Psoas muscle (tissue), 8 donors: ENCODE measurements around the gene ZNF593. TPM values are rescaled to one million over a fixed set of nuclear protein-coding genes. Genes with fewer than 3 reads are reported as not detected.
A peak's percentile ranks its signal among the peaks of the same experiment; 100 is the strongest.

Experiments used
- ATAC-seq, 4 donors: fragments of 200-7000 bp; cut with Tn5 transposase; one replicate each; pipeline ENCODE4 v1.9.1; 2020; ENCODE audit warnings: moderate library complexity in 3 of 4, mild to moderate bottlenecking in 2 of 4
- DNase-seq, 2 donors: peaks; one replicate each; pipeline ENCODE4 v3.0.0-alpha.2; 2020
- H3K27ac ChIP-seq: fragments of 200-600 bp; one replicate; pipeline ENCODE4 v1.8.0; 2022
- H3K27me3 ChIP-seq, 3 donors: fragments of 200-600 bp in 1 of 3; one replicate each; pipeline versions ENCODE4 v1.6.1 to v1.8.0; 2013 to 2022; ENCODE audit warnings: low read length in 2 of 3, mild to moderate bottlenecking in 2 of 3, moderate library complexity in 1 of 3; ENCODE audit not compliant: insufficient read depth in 3 of 3
- H3K36me3 ChIP-seq, 2 donors: fragments of 200-600 bp in 1 of 2; one replicate each; pipeline versions ENCODE4 v1.6.1 to v1.8.0; 2013 to 2022; ENCODE audit warnings: low read depth in 1 of 2, mild to moderate bottlenecking in 1 of 2, moderate library complexity in 1 of 2; ENCODE audit not compliant: insufficient read depth in 1 of 2
- H3K4me1 ChIP-seq: fragments of 200-600 bp; one replicate; pipeline ENCODE4 v1.8.0; 2022
- H3K4me3 ChIP-seq: fragments of 200-600 bp; one replicate; pipeline ENCODE4 v1.8.0; 2022; ENCODE audit warnings: mild to moderate bottlenecking
- H3K9me3 ChIP-seq: fragments of 200-600 bp; one replicate; pipeline ENCODE4 v1.8.0; 2022
- WGBS, 3 donors: extraction: QIAGEN DNeasy Blood & Tissue Kit; methylation state at CpG; one replicate each; pipeline versions ENCODE4 v1.1.6 to v1.1.7; 2013; 5-methylcytosine and 5-hydroxymethylcytosine counted together
- intact Hi-C, 2 donors: fragments of 100-400 bp; cut with DNase I; formaldehyde crosslinking; loops; one replicate each; pipeline versions ENCODE4 v1.11.0 to v1.14.2; 2022
- polyA plus RNA-seq, 3 donors: library from polyadenylated mRNA; stranded (reverse); fragments of 200-250 nt; gene quantifications; one replicate each; pipeline ENCODE4 v1.2.3, GENCODE V29; 2013
- total RNA-seq, 4 donors: library from RNA; stranded (reverse); fragmentation: NEBNext Ultra II Directional in 2 of 4; extraction: Animal tissue kit (Norgen Biotek cat#: 25700) in 2 of 4; gene quantifications; one replicate each; pipeline versions ENCODE4 v1.2.1 to v1.2.4, GENCODE V29; 2021 to 2023
- TF ChIP-seq, protein P1 (sequence below): fragments of 200-600 bp; IDR thresholded peaks from one replicate; pipeline ENCODE4 v1.8.0; 2022; ENCODE audit warnings: antibody characterized with exemption
- donor health status: healthy with polysubstance abuse.
- donor health status: DM: no; HTN: no; CAD: no; lungs with moderate emphysema.
- donor health status: Bipolar disorder and iron deficiency.
- donor health status: healthy.
- donor health status: DM: yes; HTN: yes; CAD: no.
- donor health status: DM: no; HTN: no; CAD: no.
- donor health status: DM: no; HTN: no; CAD: no.
- donor health status: DM: yes; HTN: yes; CAD: no.

Gene ZNF593
- total and polyA plus RNA-seq, 7 donors, result 65.7 to 236 (median 79.4) TPM

- intact Hi-C loops, result no loop called here
- H3K9me3 ChIP-seq, result no peaks in the 10 kb centered on the region
- DNase-seq, result no peak
- H3K27me3 ChIP-seq, result no peaks in the 10 kb centered on the region
- ATAC-seq, result peak; percentile 29 to 69 (median 56)
- H3K36me3 ChIP-seq, result peaks cover 0 to under 1% of the 10 kb centered on the region in 2 donors
- peaks cover 47% of the 10 kb centered on the region for H3K4me1 ChIP-seq
- TF ChIP-seq, protein P1, sequence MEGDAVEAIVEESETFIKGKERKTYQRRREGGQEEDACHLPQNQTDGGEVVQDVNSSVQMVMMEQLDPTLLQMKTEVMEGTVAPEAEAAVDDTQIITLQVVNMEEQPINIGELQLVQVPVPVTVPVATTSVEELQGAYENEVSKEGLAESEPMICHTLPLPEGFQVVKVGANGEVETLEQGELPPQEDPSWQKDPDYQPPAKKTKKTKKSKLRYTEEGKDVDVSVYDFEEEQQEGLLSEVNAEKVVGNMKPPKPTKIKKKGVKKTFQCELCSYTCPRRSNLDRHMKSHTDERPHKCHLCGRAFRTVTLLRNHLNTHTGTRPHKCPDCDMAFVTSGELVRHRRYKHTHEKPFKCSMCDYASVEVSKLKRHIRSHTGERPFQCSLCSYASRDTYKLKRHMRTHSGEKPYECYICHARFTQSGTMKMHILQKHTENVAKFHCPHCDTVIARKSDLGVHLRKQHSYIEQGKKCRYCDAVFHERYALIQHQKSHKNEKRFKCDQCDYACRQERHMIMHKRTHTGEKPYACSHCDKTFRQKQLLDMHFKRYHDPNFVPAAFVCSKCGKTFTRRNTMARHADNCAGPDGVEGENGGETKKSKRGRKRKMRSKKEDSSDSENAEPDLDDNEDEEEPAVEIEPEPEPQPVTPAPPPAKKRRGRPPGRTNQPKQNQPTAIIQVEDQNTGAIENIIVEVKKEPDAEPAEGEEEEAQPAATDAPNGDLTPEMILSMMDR, result no peak
- peak overlapping the region; percentile 49 for H3K4me3 ChIP-seq
- 33 to 44% (median 35%) methylated on average over 13 of the region's 13 CpGs for WGBS, 3 donors
- peak overlapping the region; percentile 76 for H3K27ac ChIP-seq
Observed at GRCh38 chr1:26127235-26128163, 42.2 kb upstream of the ZNF593 start.

DNA sequence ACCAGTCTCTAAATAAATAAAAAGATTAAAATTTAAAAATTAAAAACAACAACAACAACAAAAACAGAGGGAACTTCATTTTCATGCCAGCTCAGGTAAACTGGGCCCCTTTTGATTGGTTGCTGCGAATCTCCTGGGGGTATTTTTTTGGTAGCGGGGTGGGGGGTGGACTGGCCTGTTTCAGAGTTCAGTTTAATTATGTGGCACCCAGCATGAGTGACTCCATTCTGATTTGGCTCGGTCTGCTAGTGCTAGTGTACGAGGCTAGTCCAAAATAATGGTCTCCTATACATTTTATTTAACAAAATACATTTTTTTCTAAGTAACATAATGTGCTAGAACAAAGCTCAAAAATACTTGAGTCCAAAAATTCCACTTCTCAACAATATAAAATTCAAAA, 39.9 kb upstream of the ZNF593 start:
- Histone ChIP-seq H3K27me3 (no peaks in the 10 kb centered on the region), H3K9me3 (no peaks in the 10 kb centered on the region), H3K27ac (no peak overlapping the region), H3K4me1 (peaks cover 27% of the 10 kb centered on the region), H3K4me3 (no peak overlapping the region), H3K36me3 (no peaks in the 10 kb centered on the region)
- intact Hi-C loops, result no loop called here
- DNase-seq (no peak), ATAC-seq (no peak)
- 93 to 98% (median 93%) methylated on average over 4 of the region's 4 CpGs for WGBS, 3 donors
- TF ChIP-seq, protein P1, result no peak

- WGBS, 3 donors, result 40 to 50% (median 46%) methylated on average over 1 of the region's 1 CpG
- intact Hi-C loops, result no loop called here
- peak in 1 of 4 donors; percentile 38 for ATAC-seq
Observed at GRCh38 chr1:26130695-26131094, 39.0 kb upstream of the ZNF593 start.

GRCh38 chr1:26132128-26132833, 37.4 kb upstream of the ZNF593 start:
- 77 to 82% (median 78%) methylated on average over 5 of the region's 5 CpGs for WGBS, 3 donors
- ATAC-seq, result no peak

More at GRCh38 chr1:26130695-26131094, 39.0 kb upstream of the ZNF593 start:
- Histone ChIP-seq H3K36me3 (no peaks in the 10 kb centered on the region), H3K27ac (no peak overlapping the region), H3K4me1 (peaks cover 22% of the 10 kb centered on the region), H3K9me3 (no peaks in the 10 kb centered on the region), H3K4me3 (no peak overlapping the region), H3K27me3 (no peaks in the 10 kb centered on the region)
- TF ChIP-seq, protein P1, result no peak
- no peak for DNase-seq

More at GRCh38 chr1:26132128-26132833, 37.4 kb upstream of the ZNF593 start:
- no peak for DNase-seq
- H3K4me1 ChIP-seq, result peaks cover 12% of the 10 kb centered on the region
- H3K9me3 ChIP-seq, result no peaks in the 10 kb centered on the region
- no peaks in the 10 kb centered on the region for H3K27me3 ChIP-seq
- intact Hi-C loops, result no loop called here
- TF ChIP-seq, protein P1, result no peak
- no peaks in the 10 kb centered on the region for H3K36me3 ChIP-seq
- H3K27ac ChIP-seq, result no peak overlapping the region
- no peak overlapping the region for H3K4me3 ChIP-seq
